Stimulated activated CD8-positive, alpha-beta memory T cell treated with anti-CD3 and anti-CD28 coated beads, Interleukin-7, amount 100 ng/mL, for 48 hours (primary cell): Measurements from ENCODE around the gene NRGN.
"Not testable (repeated sequence)": the region's sequence is repeated elsewhere in the genome, so short reads cannot be mapped to it uniquely, and the experiment has no call there.

Experiments used
- DNase-seq, 2 donors: peaks; one replicate each; pipeline ENCODE4 v3.0.0-alpha.2; 2020; ENCODE audit warnings: low read depth in 1 of 2; ENCODE audit errors: extremely low read depth in 1 of 2

Gene NRGN

GRCh38 chr11:124756033-124756752 lies 16.5 kb downstream of the NRGN start:
- no peak for DNase-seq

DNA sequence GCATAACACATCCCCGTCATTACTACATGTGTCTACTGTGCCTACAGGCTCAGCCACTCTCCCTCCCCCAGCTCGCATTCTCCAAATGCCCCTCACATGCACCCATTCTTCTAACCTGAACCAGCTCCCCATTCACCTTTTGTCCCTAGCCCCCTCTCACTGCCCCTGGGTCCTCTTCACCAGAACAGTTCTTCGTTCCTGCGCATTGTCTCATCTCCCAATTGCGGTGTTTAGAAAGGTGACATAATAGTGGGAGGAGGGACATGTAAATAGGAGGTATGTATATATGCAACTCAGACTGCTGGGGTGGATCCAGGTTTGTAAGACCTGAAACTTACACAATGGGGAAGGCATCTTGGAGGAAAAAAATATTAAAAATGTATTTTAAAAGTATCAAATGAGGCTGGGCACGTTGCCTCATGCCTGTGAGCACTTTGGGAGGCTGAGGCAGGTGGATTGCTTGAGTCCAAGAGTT lies 17.0 kb downstream of the NRGN start:
- DNase-seq: no peak

DNA sequence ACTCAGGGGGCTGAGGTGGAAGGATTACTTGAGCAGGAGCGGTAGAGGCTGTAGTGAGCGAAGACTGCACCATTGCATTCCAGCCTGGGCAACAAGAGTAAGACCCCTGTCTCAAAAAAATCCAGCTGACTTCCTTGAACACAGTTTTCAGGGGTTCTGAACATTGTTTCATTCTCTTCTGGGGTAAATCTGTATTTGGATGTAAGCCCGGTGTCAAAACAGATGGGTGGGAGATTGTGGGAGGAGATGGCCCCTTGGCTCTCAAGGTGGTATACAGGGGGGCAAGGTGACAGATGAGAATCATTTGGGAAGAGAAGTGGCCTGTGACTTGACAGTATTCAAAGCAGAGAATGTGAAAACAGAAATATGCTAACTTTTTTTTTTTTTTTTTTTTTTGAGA lies 17.6 kb downstream of the NRGN start:
- DNase-seq: no peak

DNA sequence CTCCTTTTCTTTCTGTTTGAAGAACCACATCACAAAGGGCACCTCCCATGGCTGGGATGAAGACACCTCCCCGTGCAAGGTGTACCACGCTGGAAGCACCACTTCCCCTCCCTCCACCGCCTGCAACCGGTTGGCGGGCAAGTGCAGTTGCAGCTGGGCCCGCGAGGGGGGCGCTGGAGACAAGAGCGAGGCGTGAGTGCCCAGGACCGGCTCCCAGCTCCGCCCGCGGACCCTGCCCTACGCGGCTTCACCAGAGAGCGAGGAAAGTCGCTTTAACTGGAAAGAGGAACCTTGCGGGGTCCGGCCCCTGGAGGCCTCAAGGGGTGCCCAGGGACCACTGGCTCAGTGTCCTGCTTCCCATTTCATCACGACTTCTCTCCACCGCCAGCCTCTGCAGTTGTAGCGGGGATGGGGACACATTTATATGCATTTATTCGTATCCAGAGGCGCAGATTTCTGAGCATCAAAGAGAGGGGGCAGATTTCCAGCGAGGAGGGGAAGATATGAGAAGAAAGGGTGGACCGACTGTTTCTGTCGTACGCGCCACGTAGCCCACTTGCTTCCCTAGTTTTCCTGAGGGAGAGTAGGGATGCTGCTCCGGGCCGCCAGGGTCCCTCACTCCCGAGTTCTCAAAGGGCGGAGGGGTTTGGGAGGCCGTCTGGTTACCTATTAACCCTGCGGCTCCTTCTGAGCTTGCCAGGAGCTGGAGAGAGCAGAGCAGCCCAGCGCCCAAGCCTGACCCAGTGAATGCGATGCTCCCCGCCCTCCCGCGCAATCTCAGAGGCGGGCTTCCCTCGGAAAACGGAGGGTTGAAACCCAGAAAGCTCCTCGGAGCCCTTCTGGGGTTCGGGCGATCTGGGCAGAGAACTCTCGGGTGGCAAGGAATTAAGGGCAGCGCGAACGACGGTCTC lies 18.9 kb downstream of the NRGN start:
- DNase-seq: peak; percentile 47 to 57

DNA sequence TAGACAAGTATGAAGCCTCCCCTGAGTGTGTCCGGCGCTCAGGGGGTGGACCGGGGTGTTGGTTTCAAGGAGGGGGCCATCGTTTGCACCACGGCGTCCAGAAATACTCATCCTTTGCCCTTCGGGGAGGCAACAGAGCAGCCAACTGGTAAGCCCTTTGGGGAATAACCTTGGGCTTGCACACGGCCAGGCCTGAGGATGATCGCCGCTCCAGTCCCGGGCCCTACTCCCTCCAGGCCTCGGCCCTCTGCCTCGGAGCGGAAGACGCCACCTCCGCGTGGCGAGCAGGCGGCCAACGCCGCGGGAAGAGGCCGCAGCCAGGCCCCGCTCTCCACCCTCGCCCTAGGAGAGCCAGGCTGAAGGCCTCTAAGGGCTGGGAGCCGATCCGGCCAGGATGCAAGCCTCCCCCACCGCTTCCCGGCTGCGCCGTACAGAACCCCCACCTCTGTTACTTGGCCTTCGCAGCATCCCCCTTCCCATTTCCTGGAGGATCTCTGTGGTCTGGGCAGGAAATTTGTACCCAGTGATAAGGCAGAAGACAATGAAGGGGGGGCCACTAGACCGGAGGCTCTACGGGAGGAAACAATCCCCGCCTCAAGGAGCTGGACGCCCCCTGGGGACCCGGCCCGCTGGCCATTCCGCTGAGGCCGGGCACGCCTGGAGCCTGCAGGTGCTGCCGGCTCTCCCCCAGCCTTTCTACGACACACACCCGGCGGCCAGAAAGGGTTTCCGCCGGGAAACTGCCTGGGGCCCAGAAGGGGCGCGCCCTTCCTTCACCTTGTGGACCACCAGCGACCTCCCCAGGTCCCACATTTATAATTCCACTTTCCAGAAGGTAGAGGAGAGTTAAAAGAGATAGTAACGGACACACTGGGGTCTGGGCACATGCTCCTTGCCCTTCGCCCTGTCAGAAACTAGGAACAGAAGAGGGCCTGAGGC lies 19.8 kb downstream of the NRGN start:
- DNase-seq: no peak

DNA sequence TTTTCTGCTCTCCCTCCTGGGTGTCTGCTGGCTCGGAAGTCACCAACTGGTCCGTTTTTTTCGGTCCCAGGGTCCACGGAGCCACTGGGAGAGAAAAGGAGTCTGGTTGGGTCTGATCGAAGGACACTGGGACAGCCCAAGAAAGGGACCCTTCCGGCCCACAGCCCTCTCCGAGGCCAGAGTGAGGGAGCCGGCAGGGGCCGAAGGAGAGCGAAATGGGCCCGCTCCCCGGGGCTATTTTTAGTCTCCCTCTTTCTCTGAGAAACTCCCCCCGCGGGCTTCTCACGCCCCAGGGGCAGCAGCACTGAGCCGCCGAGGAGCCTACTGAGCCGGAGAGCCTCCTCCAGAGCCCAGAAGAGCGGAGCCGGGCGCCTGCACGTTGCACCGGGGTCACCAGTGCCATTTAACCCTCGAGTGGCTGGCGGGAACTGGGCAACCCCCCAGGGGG lies 20.5 kb downstream of the NRGN start:
- no peak for DNase-seq

- DNase-seq: no peak
Observed at GRCh38 chr11:124760806-124761205, 21.1 kb downstream of the NRGN start.

- DNase-seq: no peak
Observed at GRCh38 chr11:124761301-124762104, 21.8 kb downstream of the NRGN start.

- peak; percentile 49 to 51 for DNase-seq
Observed at GRCh38 chr11:124762105-124762623, 22.4 kb downstream of the NRGN start, which contains the start of gene ESAM. ESAM (minus strand) TSS chr11:124762290; CDS start chr11:124762154, 136 bp downstream.

DNA sequence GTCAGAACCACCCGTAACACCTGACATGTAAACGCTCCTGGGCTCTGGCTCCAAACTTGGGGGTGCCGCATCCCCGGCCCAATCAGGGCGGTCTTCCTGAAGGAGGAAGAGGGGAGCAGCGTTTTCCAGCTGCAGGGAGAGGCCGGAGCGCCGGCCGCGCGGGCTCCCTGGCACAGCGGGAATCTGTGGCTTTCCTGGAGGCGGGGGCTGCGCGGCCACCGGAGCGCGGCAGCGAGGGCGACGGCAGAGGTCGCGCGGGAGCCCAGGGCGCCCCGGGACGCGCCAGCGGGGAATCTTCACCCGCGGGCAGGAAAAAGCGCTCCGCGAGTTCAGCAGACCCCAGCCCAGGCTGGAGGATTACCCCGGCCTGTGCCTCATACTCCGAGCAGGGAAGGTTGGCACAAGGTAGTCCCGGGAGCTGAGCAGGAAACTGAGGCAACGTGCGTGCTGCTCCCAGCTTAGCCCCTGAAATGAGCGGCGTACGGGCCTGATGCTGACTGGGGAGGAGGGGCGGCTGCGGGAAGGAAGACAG lies 22.9 kb downstream of the NRGN start:
- DNase-seq: no peak

GRCh38 chr11:124763156-124763947 lies 23.6 kb downstream of the NRGN start:
- DNase-seq: peak; percentile 49 to 77

DNA sequence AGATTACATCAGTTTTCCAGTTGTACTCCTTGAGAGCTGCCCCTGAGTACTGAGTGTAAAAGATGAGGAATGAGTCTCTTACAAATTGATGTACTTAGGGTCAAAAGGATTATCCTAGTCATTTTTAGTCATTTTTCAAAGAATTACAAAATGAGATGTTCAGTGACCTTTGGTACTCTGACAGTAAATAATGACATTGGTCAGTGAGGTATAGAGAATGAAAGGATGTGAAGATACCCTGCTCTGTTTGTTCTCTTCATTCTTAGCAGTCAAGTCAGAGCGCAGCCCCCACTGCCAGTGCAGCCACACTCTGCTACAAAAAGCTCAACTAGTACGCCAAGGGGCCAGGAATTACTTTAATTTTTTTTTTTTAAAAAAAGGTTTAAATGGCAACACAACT lies 26.4 kb downstream of the NRGN start:
- DNase-seq: no peak

DNA sequence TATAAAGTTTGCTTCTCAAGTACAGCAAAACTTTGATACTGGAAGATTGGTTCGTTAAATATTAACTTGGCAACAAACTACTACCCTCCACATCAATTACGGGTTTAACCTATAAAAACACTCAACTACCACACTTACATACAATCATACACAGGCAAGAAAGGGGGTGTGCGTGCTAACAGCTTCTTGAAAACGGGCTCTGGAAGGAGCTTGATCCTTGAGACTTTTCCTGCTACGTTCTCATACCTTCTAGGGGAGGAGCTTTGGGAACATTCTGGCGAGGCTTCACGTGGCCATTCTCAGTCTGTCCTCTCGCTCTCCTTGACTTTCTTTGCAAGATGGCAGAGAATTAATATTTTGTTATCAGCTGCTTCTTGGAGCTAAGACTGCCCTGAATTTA lies 29.2 kb downstream of the NRGN start:
- DNase-seq: no peak

- no peak for DNase-seq
Observed at GRCh38 chr11:124769806-124770774, 30.3 kb downstream of the NRGN start.

- DNase-seq: not testable (repeated sequence)
Observed at GRCh38 chr11:124770959-124771358, 31.2 kb downstream of the NRGN start.

GRCh38 chr11:124776865-124777645 lies 37.3 kb downstream of the NRGN start:
- no peak for DNase-seq

- DNase-seq: no peak
Observed at GRCh38 chr11:124778281-124778680, 38.5 kb downstream of the NRGN start.
